GM12878 (cell line): Measurements from ENCODE around the gene TBL1XR1. TPM values are rescaled to one million over a fixed set of nuclear protein-coding genes. Genes with fewer than 3 reads are reported as not detected.

ENCODE experiments used
- ATAC-seq: fragments of 200-7000 bp; cut with Tn5 transposase; 3 replicates; pipeline ENCODE4 v1.9.1; 2020; ENCODE audit warnings: mild to moderate bottlenecking, moderate library complexity
- BruUV-seq: library from RNA; stranded (reverse); fragments of 400-500 nt; replicated peaks from 2 replicates; lab custom pipeline; 2021; lab: Mats Ljungman, UMichigan
- CTCF ChIA-PET: fragments of 300-600 bp; sonication (Branson Sonifier 250); formaldehyde crosslinking; extraction: SDS; loops from one replicate; lab custom pipeline; 2021; ENCODE audit warnings: inconsistent platforms; lab: Yijun Ruan, JAX
- POLR2A ChIA-PET: fragments of 350-600 bp; formaldehyde crosslinking; extraction: SDS; loops from one replicate; lab custom pipeline; 2021; ENCODE audit warnings: inconsistent platforms; lab: Charles Lee
- RAD21 ChIA-PET: fragments of 300-600 bp; sonication (Branson Sonifier 250); formaldehyde crosslinking; loops from one replicate; lab custom pipeline; 2023; ENCODE audit warnings: antibody characterized with exemption; ENCODE audit not compliant: unreplicated experiment; lab: Charles Lee
- SMC1A ChIA-PET: fragments of 300-600 bp; sonication (Branson Sonifier 250); formaldehyde crosslinking; loops from one replicate; lab custom pipeline; 2023; ENCODE audit not compliant: unreplicated experiment, uncharacterized antibody; lab: Charles Lee
- DNase-seq: peaks from one replicate; pipeline ENCODE4 v3.0.0-alpha.2; 2011; ENCODE audit warnings: low read depth, low spot score
- FAIRE-seq: peaks from 3 replicates; lab custom pipeline; 2011; peaks lifted over from hg19 to GRCh38; lab: Jason Lieb, UNC
- H2AFZ ChIP-seq: 2 replicates; pipeline ENCODE4 v1.6.0; 2011; ENCODE audit warnings: low read depth, low read length, control low read depth; ENCODE audit not compliant: control insufficient read depth
- H3K27ac ChIP-seq: 2 replicates; pipeline ENCODE4 v1.5.1; 2011; ENCODE audit warnings: control low read depth; ENCODE audit not compliant: control insufficient read depth, insufficient read depth
- H3K27me3 ChIP-seq, 2 experiments: replicated peaks in 1 of 2; 2 replicates each; pipeline versions ENCODE4 v1.6.0 to v1.6.1; 2011; ENCODE audit warnings: low read length in 1 of 2; ENCODE audit not compliant: control insufficient read depth in 2 of 2, insufficient read depth in 2 of 2
- H3K36me3 ChIP-seq, 2 experiments: 2 replicates each; pipeline ENCODE4 v1.5.1; 2011; ENCODE audit warnings: low read length in 1 of 2; ENCODE audit not compliant: control insufficient read depth in 2 of 2, insufficient read depth in 2 of 2
- H3K4me1 ChIP-seq: 2 replicates; pipeline ENCODE4 v1.6.1; 2011; ENCODE audit warnings: mild to moderate bottlenecking, low read length, moderate library complexity, mixed read lengths; ENCODE audit not compliant: control insufficient read depth, insufficient read depth
- H3K4me2 ChIP-seq: 2 replicates; pipeline ENCODE4 v1.6.0; 2011; ENCODE audit warnings: control low read depth; ENCODE audit not compliant: control insufficient read depth, insufficient read depth
- H3K4me3 ChIP-seq: fragments of 200-600 bp; sonication (generic); 2 replicates; pipeline ENCODE4 v1.5.1; 2016
- H3K79me2 ChIP-seq: 2 replicates; pipeline ENCODE4 v1.6.0; 2011; ENCODE audit warnings: low read length; ENCODE audit not compliant: control insufficient read depth, insufficient read depth
- H3K9ac ChIP-seq: 2 replicates; pipeline ENCODE4 v1.8.0; 2011; ENCODE audit warnings: low read length, control low read depth, mixed read lengths; ENCODE audit not compliant: control insufficient read depth, insufficient read depth
- H3K9me3 ChIP-seq: replicated peaks from 3 replicates; pipeline ENCODE4 v1.5.1; 2011; ENCODE audit warnings: mild to moderate bottlenecking, low read length; ENCODE audit not compliant: control insufficient read depth, insufficient read depth
- H4K20me1 ChIP-seq: 2 replicates; pipeline ENCODE4 v1.6.0; 2011; ENCODE audit not compliant: control insufficient read depth, insufficient read depth
- CBX5 ChIP-seq: sonication (generic); IDR thresholded peaks from 2 replicates; pipeline ENCODE4 v1.6.1; 2016; ENCODE audit warnings: low read depth, moderate library complexity, mild to moderate bottlenecking, inconsistent platforms
- CEBPB ChIP-seq, 2 experiments: fragments of 150-350 bp in 1 of 2; IDR thresholded peaks; 2 replicates each; pipeline ENCODE4 v1.6.1; 2012 to 2014; ENCODE audit warnings: low read depth in 2 of 2, low read length in 2 of 2, borderline replicate concordance in 1 of 2, inconsistent platforms in 1 of 2
- GATAD2B ChIP-seq: fragments of 450-650 bp; conservative IDR thresholded peaks from 2 replicates; pipeline ENCODE4 v1.6.1; 2017; ENCODE audit warnings: low read depth, mild to moderate bottlenecking, moderate library complexity
- MEF2A ChIP-seq: IDR thresholded peaks from 2 replicates; pipeline ENCODE4 v1.6.1; 2011; ENCODE audit warnings: low read depth, mild to moderate bottlenecking, low read length, moderate library complexity; ENCODE audit not compliant: insufficient read depth
- MTA2 ChIP-seq: fragments of 450-650 bp; IDR thresholded peaks from 2 replicates; pipeline ENCODE4 v1.6.1; 2016; ENCODE audit warnings: low read depth, mild to moderate bottlenecking, moderate library complexity
- POU2F2 ChIP-seq: IDR thresholded peaks from 3 replicates; pipeline ENCODE4 v1.6.1; 2011; ENCODE audit warnings: low read depth, mild to moderate bottlenecking, low read length, borderline replicate concordance
- ZNF24 ChIP-seq: fragments of 450-650 bp; IDR thresholded peaks from 2 replicates; pipeline ENCODE4 v1.6.1; 2017; ENCODE audit warnings: antibody characterized with exemption, mild to moderate bottlenecking
- ZNF384 ChIP-seq: IDR thresholded peaks from 2 replicates; pipeline ENCODE4 v1.6.1; 2012; ENCODE audit warnings: low read depth, mild to moderate bottlenecking, low read length, improper control_type of control experiment, borderline replicate concordance
- WGBS: methylation state at CpG from one replicate; pipeline ENCODE4 v1.1.6; 2016; ENCODE audit warnings: low lambda C conversion rate; ENCODE audit not compliant: insufficient replicate concordance, insufficient coverage; ENCODE audit errors: missing lambda C conversion rate; 5-methylcytosine and 5-hydroxymethylcytosine counted together
- in situ Hi-C: fragments of 300-500 bp; cut with MboI; formaldehyde crosslinking; loops from 9 replicates; pipeline ENCODE4 v1.14.3; 2018; ENCODE audit warnings: mixed read lengths
- intact Hi-C: fragments of 100-400 bp; cut with micrococcal nuclease; formaldehyde crosslinking; loops from one replicate; pipeline ENCODE4 v1.14.2; 2022; ENCODE audit not compliant: unreplicated experiment
- polyA plus RNA-seq, 11 experiments: library from polyadenylated mRNA; depleted of rRNA in 4 of 11; unstranded in 6 of 11; stranded (reverse) in 5 of 11; fragments of >200 nt; fragmentation: Nextera tagmentation in 4 of 11; fragmentation: Illumina TruSeq in 1 of 11; extraction: Ambion mirVana in 4 of 11; extraction: Trizol in 1 of 11; gene quantifications; 1 replicate in 1 of 11; 2 replicates in 10 of 11; pipeline versions ENCODE4 v1.2.1 to v1.2.3, GENCODE V29; 2011 to 2016; ENCODE audit warnings: inconsistent platforms in 2 of 11, missing spikeins in 2 of 11, low read depth in 1 of 11
- total RNA-seq, 4 experiments: library from RNA; depleted of rRNA in 3 of 4; stranded (reverse); fragments of >200 nt in 3 of 4; fragmentation: Illumina TruSeq in 1 of 4; extraction: Trizol in 1 of 4; gene quantifications; 2 replicates each; pipeline versions ENCODE4 v1.2.1 to v1.2.3, GENCODE V29; 2013 to 2021
- TF ChIP-seq, protein P1 (sequence below): fragments of 150-350 bp; IDR thresholded peaks from 2 replicates; pipeline ENCODE4 v1.6.1; 2014; ENCODE audit warnings: mild to moderate bottlenecking, low read depth, low read length
- TF ChIP-seq, protein P2 (sequence below): fragments of 450-650 bp; IDR thresholded peaks from 2 replicates; pipeline ENCODE4 v1.6.1; 2014; ENCODE audit warnings: mild to moderate bottlenecking
- TF ChIP-seq, protein P3 (sequence below): fragments of 450-650 bp; IDR thresholded peaks from 2 replicates; pipeline ENCODE4 v1.6.1; 2017; ENCODE audit warnings: antibody characterized with exemption, mild to moderate bottlenecking, moderate library complexity

Gene TBL1XR1
- total and polyA plus RNA-seq, 10 of the 15 experiments (the other 5 are each of a cell fraction or from before 2014, with no cell fraction given) = 13.0 to 115 (median 60.4) TPM

DNA sequence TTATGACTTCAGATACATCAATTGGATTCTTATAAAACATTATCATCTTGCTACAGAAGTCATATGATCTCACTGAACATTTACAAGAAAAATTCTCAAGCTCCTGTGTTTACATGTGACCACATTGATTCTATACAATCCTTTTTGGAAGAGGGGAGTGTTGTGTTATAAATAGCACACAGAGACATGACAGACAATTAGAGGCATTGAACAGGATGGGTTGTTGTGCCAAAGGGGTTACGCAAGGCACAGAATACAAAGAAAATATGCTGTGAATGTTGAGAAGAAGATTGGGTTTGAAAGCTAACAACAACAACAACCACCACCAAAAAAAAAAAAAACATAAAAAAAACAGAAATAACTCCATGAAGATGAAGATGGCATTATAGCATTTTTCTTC, 32.5 kb upstream of the TBL1XR1 start:
- intact Hi-C loops = no loop called here
- Histone ChIP-seq H3K9me3 (peaks cover 1% of the 10 kb centered on the region; the same call in 2 of the 3 replicates), H3K27me3 (no peaks in the 10 kb centered on the region), H3K79me2 (no peaks in the 10 kb centered on the region), H3K4me2 (no peak overlapping the region), H3K4me3 (no peak overlapping the region), H3K27ac (no peak overlapping the region), H3K4me1 (no peaks in the 10 kb centered on the region; the same call in 1 of the 2 replicates), H3K36me3 (no peaks in the 10 kb centered on the region), H2AFZ (no peak overlapping the region), H3K9ac (no peak overlapping the region)
- no peak for ATAC-seq
- ChIA-PET RAD21 (no interaction called here), SMC1A (interaction anchor here (1.3 kb wide), 1 partner anchor 10 kb away, joined by 4 read pairs; no protein-coding TSS in a partner anchor), POLR2A (no interaction called here), CTCF (no interaction called here)
- BruUV-seq = no TSS peak
- in situ Hi-C loops = no loop called here
- TF ChIP-seq, protein P1, sequence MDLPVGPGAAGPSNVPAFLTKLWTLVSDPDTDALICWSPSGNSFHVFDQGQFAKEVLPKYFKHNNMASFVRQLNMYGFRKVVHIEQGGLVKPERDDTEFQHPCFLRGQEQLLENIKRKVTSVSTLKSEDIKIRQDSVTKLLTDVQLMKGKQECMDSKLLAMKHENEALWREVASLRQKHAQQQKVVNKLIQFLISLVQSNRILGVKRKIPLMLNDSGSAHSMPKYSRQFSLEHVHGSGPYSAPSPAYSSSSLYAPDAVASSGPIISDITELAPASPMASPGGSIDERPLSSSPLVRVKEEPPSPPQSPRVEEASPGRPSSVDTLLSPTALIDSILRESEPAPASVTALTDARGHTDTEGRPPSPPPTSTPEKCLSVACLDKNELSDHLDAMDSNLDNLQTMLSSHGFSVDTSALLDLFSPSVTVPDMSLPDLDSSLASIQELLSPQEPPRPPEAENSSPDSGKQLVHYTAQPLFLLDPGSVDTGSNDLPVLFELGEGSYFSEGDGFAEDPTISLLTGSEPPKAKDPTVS = no peak
- no peak for TF ChIP-seq MEF2A
- TF ChIP-seq, protein P2, sequence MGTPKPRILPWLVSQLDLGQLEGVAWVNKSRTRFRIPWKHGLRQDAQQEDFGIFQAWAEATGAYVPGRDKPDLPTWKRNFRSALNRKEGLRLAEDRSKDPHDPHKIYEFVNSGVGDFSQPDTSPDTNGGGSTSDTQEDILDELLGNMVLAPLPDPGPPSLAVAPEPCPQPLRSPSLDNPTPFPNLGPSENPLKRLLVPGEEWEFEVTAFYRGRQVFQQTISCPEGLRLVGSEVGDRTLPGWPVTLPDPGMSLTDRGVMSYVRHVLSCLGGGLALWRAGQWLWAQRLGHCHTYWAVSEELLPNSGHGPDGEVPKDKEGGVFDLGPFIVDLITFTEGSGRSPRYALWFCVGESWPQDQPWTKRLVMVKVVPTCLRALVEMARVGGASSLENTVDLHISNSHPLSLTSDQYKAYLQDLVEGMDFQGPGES = no peak
- no peak for TF ChIP-seq CBX5
- no peak for TF ChIP-seq ZNF384
- TF ChIP-seq, protein P3, sequence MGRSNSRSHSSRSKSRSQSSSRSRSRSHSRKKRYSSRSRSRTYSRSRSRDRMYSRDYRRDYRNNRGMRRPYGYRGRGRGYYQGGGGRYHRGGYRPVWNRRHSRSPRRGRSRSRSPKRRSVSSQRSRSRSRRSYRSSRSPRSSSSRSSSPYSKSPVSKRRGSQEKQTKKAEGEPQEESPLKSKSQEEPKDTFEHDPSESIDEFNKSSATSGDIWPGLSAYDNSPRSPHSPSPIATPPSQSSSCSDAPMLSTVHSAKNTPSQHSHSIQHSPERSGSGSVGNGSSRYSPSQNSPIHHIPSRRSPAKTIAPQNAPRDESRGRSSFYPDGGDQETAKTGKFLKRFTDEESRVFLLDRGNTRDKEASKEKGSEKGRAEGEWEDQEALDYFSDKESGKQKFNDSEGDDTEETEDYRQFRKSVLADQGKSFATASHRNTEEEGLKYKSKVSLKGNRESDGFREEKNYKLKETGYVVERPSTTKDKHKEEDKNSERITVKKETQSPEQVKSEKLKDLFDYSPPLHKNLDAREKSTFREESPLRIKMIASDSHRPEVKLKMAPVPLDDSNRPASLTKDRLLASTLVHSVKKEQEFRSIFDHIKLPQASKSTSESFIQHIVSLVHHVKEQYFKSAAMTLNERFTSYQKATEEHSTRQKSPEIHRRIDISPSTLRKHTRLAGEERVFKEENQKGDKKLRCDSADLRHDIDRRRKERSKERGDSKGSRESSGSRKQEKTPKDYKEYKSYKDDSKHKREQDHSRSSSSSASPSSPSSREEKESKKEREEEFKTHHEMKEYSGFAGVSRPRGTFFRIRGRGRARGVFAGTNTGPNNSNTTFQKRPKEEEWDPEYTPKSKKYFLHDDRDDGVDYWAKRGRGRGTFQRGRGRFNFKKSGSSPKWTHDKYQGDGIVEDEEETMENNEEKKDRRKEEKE = no peak
- TF ChIP-seq MTA2 = no peak
- TF ChIP-seq GATAD2B = no peak
- TF ChIP-seq ZNF24 = no peak
- TF ChIP-seq POU2F2 = no peak
- no peak for TF ChIP-seq CEBPB (IDR thresholded peaks at IDR 0.05; ENCODE audit: borderline replicate concordance in 1 of 2, low read depth in 2 of 2, low read length in 2 of 2)
- TF ChIP-seq, all 136 proteins: peak for 0
- no peak for FAIRE-seq
- no peaks in the 10 kb centered on the region for H4K20me1 ChIP-seq
- WGBS = 100% methylated on average over 1 of the region's 1 CpG
- DNase-seq = no peak
